CD14-positive monocyte (primary cell): Measurements from ENCODE around the gene CCDC88C. TPM values are rescaled to one million over a fixed set of nuclear protein-coding genes. Genes with fewer than 3 reads are reported as not detected.

Source experiments
- DNase-seq, 3 donors: peaks; one replicate each; pipeline ENCODE4 v3.0.0-alpha.2; 2011 to 2022
- H2AFZ ChIP-seq: 2 replicates; pipeline ENCODE4 v1.6.0; 2012; ENCODE audit warnings: mild to moderate bottlenecking, low read depth, low read length, inconsistent platforms; ENCODE audit not compliant: insufficient read depth, poor library complexity, severe bottlenecking
- H3K27ac ChIP-seq, 2 donors: 1 replicate in 1 of 2; 2 replicates in 1 of 2; pipeline ENCODE4 v1.5.1; 2012 to 2013; ENCODE audit warnings: low read length in 2 of 2, control low read depth in 1 of 2, inconsistent platforms in 1 of 2, low read depth in 1 of 2, mild to moderate bottlenecking in 1 of 2
- H3K27me3 ChIP-seq, 2 donors: one replicate each; pipeline versions ENCODE4 v1.6.0 to v1.6.1; 2011 to 2013; ENCODE audit warnings: low read length in 2 of 2; ENCODE audit not compliant: control insufficient read depth in 2 of 2, insufficient read depth in 2 of 2
- H3K36me3 ChIP-seq, 2 donors: replicated peaks in 1 of 2; 1 replicate in 1 of 2; 2 replicates in 1 of 2; pipeline versions ENCODE4 v1.5.1 to v1.6.1; 2012 to 2013; ENCODE audit warnings: low read length in 2 of 2, control low read depth in 1 of 2, inconsistent platforms in 1 of 2, mild to moderate bottlenecking in 1 of 2; ENCODE audit not compliant: insufficient read depth in 2 of 2, control insufficient read depth in 1 of 2
- H3K4me1 ChIP-seq, 2 donors: 1 replicate in 1 of 2; 2 replicates in 1 of 2; pipeline versions ENCODE4 v1.5.1 to v1.6.1; 2012 to 2013; ENCODE audit warnings: low read length in 2 of 2, control low read depth in 1 of 2, inconsistent platforms in 1 of 2, mild to moderate bottlenecking in 1 of 2, moderate library complexity in 1 of 2; ENCODE audit not compliant: insufficient read depth in 2 of 2, control insufficient read depth in 1 of 2
- H3K4me2 ChIP-seq: replicated peaks from 2 replicates; pipeline ENCODE3; 2012; ENCODE audit warnings: low read length, moderate library complexity, mild to moderate bottlenecking; ENCODE audit not compliant: poor library complexity, severe bottlenecking; ENCODE audit errors: extremely low read depth
- H3K4me3 ChIP-seq, 3 experiments: fragments of 200-600 bp in 1 of 3; sonication (generic) in 1 of 3; replicated peaks in 1 of 3; 1 replicate in 2 of 3; 2 replicates in 1 of 3; pipeline ENCODE4 v1.5.1; 2011 to 2013; ENCODE audit warnings: low read length in 3 of 3, mild to moderate bottlenecking in 3 of 3, control low read depth in 2 of 3, low read depth in 2 of 3, inconsistent platforms in 1 of 3, moderate library complexity in 1 of 3
- H3K79me2 ChIP-seq: 2 replicates; pipeline ENCODE4 v1.6.0; 2012; ENCODE audit warnings: mild to moderate bottlenecking, control low read depth, inconsistent platforms, low read length, moderate library complexity; ENCODE audit not compliant: insufficient read depth
- H3K9ac ChIP-seq: 2 replicates; pipeline ENCODE4 v1.6.0; 2017; ENCODE audit warnings: low read length, mild to moderate bottlenecking; ENCODE audit not compliant: insufficient read depth, poor library complexity, severe bottlenecking
- H3K9me3 ChIP-seq, 2 donors: replicated peaks in 1 of 2; 1 replicate in 1 of 2; 2 replicates in 1 of 2; pipeline versions ENCODE4 v1.5.1 to v1.6.1; 2012 to 2013; ENCODE audit warnings: low read length in 2 of 2, control low read depth in 1 of 2; ENCODE audit not compliant: control insufficient read depth in 1 of 2, insufficient read depth in 1 of 2
- H4K20me1 ChIP-seq: 2 replicates; pipeline ENCODE4 v1.6.0; 2012; ENCODE audit warnings: mild to moderate bottlenecking, low read length, control low read depth, moderate library complexity; ENCODE audit not compliant: insufficient read depth
- H3K27ac Mint-ChIP-seq, 7 donors: one replicate each; pipeline ENCODE4 v1.8.0; 2020; ENCODE audit warnings: mild to moderate bottlenecking in 7 of 7, mixed read lengths in 7 of 7, moderate library complexity in 6 of 7, inconsistent platforms in 2 of 7
- H3K27me3 Mint-ChIP-seq, 3 donors: one replicate each; pipeline ENCODE4 v1.8.0; 2021 to 2022; ENCODE audit warnings: low read depth in 3 of 3, mild to moderate bottlenecking in 3 of 3, mixed read lengths in 3 of 3, moderate library complexity in 3 of 3, inconsistent platforms in 1 of 3
- H3K36me3 Mint-ChIP-seq, 2 donors: one replicate each; pipeline ENCODE4 v1.8.0; 2020; ENCODE audit warnings: mixed read lengths in 2 of 2, inconsistent platforms in 1 of 2, mild to moderate bottlenecking in 1 of 2
- H3K4me1 Mint-ChIP-seq: one replicate; pipeline ENCODE4 v1.8.0; 2020; ENCODE audit warnings: mild to moderate bottlenecking, mixed read lengths
- H3K4me3 Mint-ChIP-seq, 2 donors: one replicate each; pipeline ENCODE4 v1.8.0; 2020; ENCODE audit warnings: mild to moderate bottlenecking in 2 of 2, mixed read lengths in 2 of 2, moderate library complexity in 1 of 2
- H3K9me3 Mint-ChIP-seq, 7 donors: one replicate each; pipeline ENCODE4 v1.8.0; 2020 to 2022; ENCODE audit warnings: mixed read lengths in 7 of 7, mild to moderate bottlenecking in 6 of 7, moderate library complexity in 6 of 7, inconsistent platforms in 2 of 7
- WGBS: methylation state at CpG from one replicate; pipeline ENCODE4 v1.1.5; 2013; ENCODE audit warnings: missing lambda C conversion rate; ENCODE audit not compliant: insufficient coverage; 5-methylcytosine and 5-hydroxymethylcytosine counted together
- intact Hi-C, 2 donors: fragments of 100-400 bp; cut with micrococcal nuclease; formaldehyde crosslinking; loops; one replicate each; pipeline versions ENCODE4 v1.15.0 to v1.15.1; 2023
- polyA plus RNA-seq, 3 donors: library from polyadenylated mRNA; depleted of rRNA in 1 of 3; unstranded in 2 of 3; stranded (reverse) in 1 of 3; fragments of 300-500 nt in 2 of 3; fragments of >200 nt in 1 of 3; fragmentation: Illumina TruSeq in 2 of 3; gene quantifications; 1 replicate in 2 of 3; 2 replicates in 1 of 3; pipeline ENCODE4 v1.2.3, GENCODE V29; 2012 to 2021
- TF ChIP-seq, protein P1 (sequence below): fragments of 200-600 bp; IDR thresholded peaks from one replicate; pipeline ENCODE4 v1.8.0; 2022; ENCODE audit warnings: antibody characterized with exemption, mild to moderate bottlenecking

Gene CCDC88C
- polyA plus RNA-seq, 3 donors, result 11.6 to 69.7 (median 12.3) TPM

DNA sequence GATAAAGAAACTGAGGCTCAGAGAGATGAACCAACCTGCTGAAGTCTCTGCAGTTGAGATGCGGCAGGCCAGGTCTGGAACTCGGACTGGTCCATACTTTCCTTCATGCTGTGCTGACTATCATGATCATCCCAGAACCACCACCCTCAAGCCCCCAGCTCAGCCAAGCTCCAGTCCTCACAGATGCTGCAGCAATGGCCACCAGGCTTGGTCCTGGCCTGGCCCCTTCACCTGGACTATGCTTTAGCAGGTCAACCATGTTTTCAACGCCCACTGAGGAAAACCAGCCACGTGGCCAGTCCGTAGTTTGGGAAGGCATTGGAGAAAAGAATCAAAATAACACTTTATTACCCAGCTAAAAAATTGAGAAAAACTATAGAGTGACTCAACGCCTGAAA, 174.5 kb downstream of the CCDC88C start:
- Mint-ChIP-seq H3K9me3 (peaks cover 2 to 12% (median 8%) of the 10 kb centered on the region in 7 donors), H3K27me3 (peaks cover 7 to 13% (median 8%) of the 10 kb centered on the region in 3 donors), H3K27ac (peak overlapping the region; percentile 79 to 93 (median 89)), H3K4me1 (peaks cover 50% of the 10 kb centered on the region), H3K36me3 (no peaks in the 10 kb centered on the region), H3K4me3 (peak overlapping the region in 1 of 2 donors; percentile 67)
- peak overlapping the region; percentile 39 for H3K4me2 ChIP-seq
- no peaks in the 10 kb centered on the region for H3K9me3 ChIP-seq
- H3K27me3 ChIP-seq, result no peaks in the 10 kb centered on the region
- H2AFZ ChIP-seq, result no peak overlapping the region
- H3K36me3 ChIP-seq, result no peaks in the 10 kb centered on the region
- no peaks in the 10 kb centered on the region for H3K79me2 ChIP-seq
- H4K20me1 ChIP-seq, result no peaks in the 10 kb centered on the region
- intact Hi-C loops, result loop anchor here in 1 of 2 donors (10.0 kb wide), 1 partner anchor 172 kb away; the partner anchor contains the start of gene CCDC88C
- H3K4me3 ChIP-seq, result peak overlapping the region in 1 of 3 experiments; percentile 28
- 67% methylated on average over 3 of the region's 6 CpGs for WGBS
- no peak for DNase-seq
- H3K9ac ChIP-seq, result peak overlapping the region; percentile 55
- H3K27ac ChIP-seq, result peak overlapping the region; percentile 50 to 92
- H3K4me1 ChIP-seq, result peaks cover 47 to 50% of the 10 kb centered on the region in 2 donors
- TF ChIP-seq, protein P1, sequence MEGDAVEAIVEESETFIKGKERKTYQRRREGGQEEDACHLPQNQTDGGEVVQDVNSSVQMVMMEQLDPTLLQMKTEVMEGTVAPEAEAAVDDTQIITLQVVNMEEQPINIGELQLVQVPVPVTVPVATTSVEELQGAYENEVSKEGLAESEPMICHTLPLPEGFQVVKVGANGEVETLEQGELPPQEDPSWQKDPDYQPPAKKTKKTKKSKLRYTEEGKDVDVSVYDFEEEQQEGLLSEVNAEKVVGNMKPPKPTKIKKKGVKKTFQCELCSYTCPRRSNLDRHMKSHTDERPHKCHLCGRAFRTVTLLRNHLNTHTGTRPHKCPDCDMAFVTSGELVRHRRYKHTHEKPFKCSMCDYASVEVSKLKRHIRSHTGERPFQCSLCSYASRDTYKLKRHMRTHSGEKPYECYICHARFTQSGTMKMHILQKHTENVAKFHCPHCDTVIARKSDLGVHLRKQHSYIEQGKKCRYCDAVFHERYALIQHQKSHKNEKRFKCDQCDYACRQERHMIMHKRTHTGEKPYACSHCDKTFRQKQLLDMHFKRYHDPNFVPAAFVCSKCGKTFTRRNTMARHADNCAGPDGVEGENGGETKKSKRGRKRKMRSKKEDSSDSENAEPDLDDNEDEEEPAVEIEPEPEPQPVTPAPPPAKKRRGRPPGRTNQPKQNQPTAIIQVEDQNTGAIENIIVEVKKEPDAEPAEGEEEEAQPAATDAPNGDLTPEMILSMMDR, result no peak

DNA sequence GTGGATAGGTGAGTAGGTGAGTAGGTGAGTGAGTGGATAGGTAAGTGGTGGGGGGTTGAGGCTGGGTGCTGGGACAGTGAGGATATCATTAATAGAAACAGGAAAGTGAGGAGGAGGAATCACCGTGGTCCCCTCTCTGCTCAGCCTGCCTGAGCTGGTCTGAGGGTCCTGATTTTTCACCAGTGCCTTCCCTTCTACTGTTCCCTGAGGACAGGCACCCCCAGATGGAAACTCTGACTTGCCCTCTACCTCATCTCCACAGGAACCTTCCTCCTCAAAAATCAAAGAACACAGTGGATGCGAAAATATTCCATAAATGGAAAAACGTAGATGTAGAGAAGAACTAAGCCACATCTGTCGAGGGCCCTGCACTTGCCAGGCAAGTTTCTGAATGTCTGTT, 175.0 kb downstream of the CCDC88C start:
- H3K4me1 ChIP-seq, result peaks cover 52 to 54% of the 10 kb centered on the region in 2 donors
- H3K27ac ChIP-seq, result peak overlapping the region in 1 of 2 donors; percentile 92
- TF ChIP-seq, protein P1, result no peak
- intact Hi-C loops, result loop anchor here in 1 of 2 donors (10.0 kb wide), 1 partner anchor 172 kb away; the partner anchor contains the start of gene CCDC88C
- no peaks in the 10 kb centered on the region for H4K20me1 ChIP-seq
- Mint-ChIP-seq H3K36me3 (no peaks in the 10 kb centered on the region), H3K4me3 (no peak overlapping the region), H3K27ac (peak overlapping the region; percentile 79 to 93 (median 89)), H3K4me1 (peaks cover 51% of the 10 kb centered on the region), H3K27me3 (peaks cover 7 to 13% (median 10%) of the 10 kb centered on the region in 3 donors), H3K9me3 (peaks cover 2 to 12% (median 7%) of the 10 kb centered on the region in 7 donors)
- H3K9me3 ChIP-seq, result no peaks in the 10 kb centered on the region
- H3K9ac ChIP-seq, result peak overlapping the region; percentile 55
- WGBS, result 100% methylated on average over 2 of the region's 4 CpGs
- H3K79me2 ChIP-seq, result no peaks in the 10 kb centered on the region
- peak overlapping the region; percentile 39 for H3K4me2 ChIP-seq
- H3K27me3 ChIP-seq, result no peaks in the 10 kb centered on the region
- H2AFZ ChIP-seq, result no peak overlapping the region
- H3K4me3 ChIP-seq, result peak overlapping the region in 1 of 3 experiments; percentile 28
- no peaks in the 10 kb centered on the region for H3K36me3 ChIP-seq
- no peak for DNase-seq
